Measurements from ENCODE around the gene VAV2.

GRCh38 chr9:133747309-133747708 lies 244.8 kb downstream of the VAV2 start:
- TF ChIP-seq CTCF (conservative IDR thresholded peaks at IDR 0.05; ENCODE audit: low read length) (no peak), EZH2phosphoT487 (IDR thresholded peaks at IDR 0.05; ENCODE audit: borderline replicate concordance, low read depth, low read length) (no peak)
